ENCODE results near the gene LEMD2. TPM values are rescaled to one million over a fixed set of nuclear protein-coding genes. Genes with fewer than 3 reads are reported as not detected.

LEMD2 gene
- total RNA-seq, 1 experiment from 2014 or later: 43.9 TPM

DNA sequence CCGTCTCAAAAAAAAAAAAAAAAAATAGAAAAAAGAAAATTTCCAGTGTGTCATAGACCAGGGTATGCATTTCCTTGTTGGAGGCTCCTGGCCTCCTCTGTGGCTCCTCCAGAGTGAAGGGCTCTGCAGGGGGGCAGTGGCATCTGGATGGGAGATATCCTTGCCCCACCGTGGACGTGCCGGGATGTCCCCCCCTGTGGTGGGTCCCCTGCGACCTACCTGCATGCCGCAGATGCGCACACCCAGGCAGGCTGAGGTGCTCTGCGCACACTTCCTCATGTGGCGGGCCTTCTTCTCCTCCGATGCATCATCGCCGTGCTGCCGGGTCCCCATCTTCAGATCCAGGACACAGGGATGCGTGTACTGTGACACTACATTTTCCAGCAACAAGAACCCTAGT lies 63.7 kb downstream of the LEMD2 start:
- no peak overlapping the region for H3K9ac ChIP-seq (ENCODE audit: low read length)
- no peaks in the 10 kb centered on the region for H3K79me2 ChIP-seq (ENCODE audit: insufficient read depth, low read length)
- H3K4me1 ChIP-seq (ENCODE audit: control insufficient read depth in 1 of 2, insufficient read depth in 2 of 2, low read length in 2 of 2): no peaks in the 10 kb centered on the region
- ChIA-PET RAD21 (ENCODE audit: low non-redundant PET in 1 of 2, low total read pairs in 2 of 2, uncharacterized antibody in 2 of 2, unreplicated experiment in 2 of 2) (no interaction called here), POLR2A (no interaction called here), CTCF (no interaction called here)
- no peaks in the 10 kb centered on the region for H3K9me2 ChIP-seq (ENCODE audit: insufficient read depth)
- H3K9me3 ChIP-seq (ENCODE audit: control insufficient read depth in 1 of 2, insufficient read depth in 1 of 2, low read depth in 1 of 2, low read length in 2 of 2): no peaks in the 10 kb centered on the region
- no peak overlapping the region for H3K4me3 ChIP-seq (replicated peaks in 1 of 2; ENCODE audit: low read depth in 1 of 2, low read length in 2 of 2)
- no peaks in the 10 kb centered on the region for H4K20me1 ChIP-seq (ENCODE audit: insufficient read depth)
- no peak for ATAC-seq
- no peaks in the 10 kb centered on the region for H3K36me3 ChIP-seq (ENCODE audit: control insufficient read depth in 1 of 2, insufficient read depth in 2 of 2, low read length in 2 of 2)
- no peak for DNase-seq (ENCODE audit: low read depth, low spot score)
- peaks cover 30% of the 10 kb centered on the region for H3K27me3 ChIP-seq (ENCODE audit: insufficient read depth, low read length)
- intact Hi-C loops (cut with micrococcal nuclease): no loop called here
- H2AFZ ChIP-seq (ENCODE audit: low read depth, low read length, poor library complexity, severe bottlenecking): no peak overlapping the region
- H3K27ac ChIP-seq (ENCODE audit: low read depth, low read length): no peak overlapping the region
- H3K4me2 ChIP-seq (ENCODE audit: low read length): no peak overlapping the region
- no peak for TF ChIP-seq ZNF274 (IDR thresholded peaks at IDR 0.05; ENCODE audit: low read depth, low read length)
- no peak for TF ChIP-seq EZH2 (IDR thresholded peaks at IDR 0.05)
- TF ChIP-seq POLR2AphosphoS5 (IDR thresholded peaks at IDR 0.05; ENCODE audit: low read depth, low read length): no peak
- TF ChIP-seq ZBTB33 (IDR thresholded peaks at IDR 0.05; ENCODE audit: extremely low read depth, insufficient replicate concordance, low read length): no peak
- TF ChIP-seq YY1 (IDR thresholded peaks at IDR 0.05; ENCODE audit: extremely low read depth, insufficient replicate concordance, low read depth, low read length): no peak
- TF ChIP-seq ZFX (IDR thresholded peaks at IDR 0.05): no peak
- TF ChIP-seq, protein P1, sequence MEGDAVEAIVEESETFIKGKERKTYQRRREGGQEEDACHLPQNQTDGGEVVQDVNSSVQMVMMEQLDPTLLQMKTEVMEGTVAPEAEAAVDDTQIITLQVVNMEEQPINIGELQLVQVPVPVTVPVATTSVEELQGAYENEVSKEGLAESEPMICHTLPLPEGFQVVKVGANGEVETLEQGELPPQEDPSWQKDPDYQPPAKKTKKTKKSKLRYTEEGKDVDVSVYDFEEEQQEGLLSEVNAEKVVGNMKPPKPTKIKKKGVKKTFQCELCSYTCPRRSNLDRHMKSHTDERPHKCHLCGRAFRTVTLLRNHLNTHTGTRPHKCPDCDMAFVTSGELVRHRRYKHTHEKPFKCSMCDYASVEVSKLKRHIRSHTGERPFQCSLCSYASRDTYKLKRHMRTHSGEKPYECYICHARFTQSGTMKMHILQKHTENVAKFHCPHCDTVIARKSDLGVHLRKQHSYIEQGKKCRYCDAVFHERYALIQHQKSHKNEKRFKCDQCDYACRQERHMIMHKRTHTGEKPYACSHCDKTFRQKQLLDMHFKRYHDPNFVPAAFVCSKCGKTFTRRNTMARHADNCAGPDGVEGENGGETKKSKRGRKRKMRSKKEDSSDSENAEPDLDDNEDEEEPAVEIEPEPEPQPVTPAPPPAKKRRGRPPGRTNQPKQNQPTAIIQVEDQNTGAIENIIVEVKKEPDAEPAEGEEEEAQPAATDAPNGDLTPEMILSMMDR (IDR thresholded peaks at IDR 0.05 in 2 of 3, conservative IDR thresholded peaks at IDR 0.05 in 1 of 3; ENCODE audit: borderline replicate concordance in 1 of 3, insufficient read depth in 1 of 3, low read depth in 2 of 3, low read length in 2 of 3): no peak
- BruUV-seq (replicated peaks): no TSS peak
